Measurements from ENCODE around the gene P4HA1.

P4HA1 gene

GRCh38 chr10:73079779-73080541 lies 16.7 kb downstream of the P4HA1 start:
- no peaks in the 10 kb centered on the region for H3K4me1 ChIP-seq (ENCODE audit: insufficient read depth, insufficient read length)
- no peak overlapping the region for H3K4me3 ChIP-seq (ENCODE audit: insufficient read length, low read depth)
- no peaks in the 10 kb centered on the region for H3K27me3 ChIP-seq (ENCODE audit: insufficient read depth, insufficient read length)
- DNase-seq (ENCODE audit: low read depth, low spot score): no peak
- H3K9me3 ChIP-seq (ENCODE audit: insufficient read depth, low read length): no peaks in the 10 kb centered on the region
- no peaks in the 10 kb centered on the region for H3K36me3 ChIP-seq (ENCODE audit: insufficient read depth, insufficient read length, low read length)
- H3K9ac ChIP-seq (ENCODE audit: insufficient read length, low read depth): no peak overlapping the region
- no peak for TF ChIP-seq YY1 (IDR thresholded peaks at IDR 0.05; ENCODE audit: insufficient read depth, insufficient read length)
- TF ChIP-seq ZNF274 (IDR thresholded peaks at IDR 0.05; ENCODE audit: low read depth, low read length): no peak
- no peak for TF ChIP-seq SUZ12 (IDR thresholded peaks at IDR 0.05; ENCODE audit: extremely low read depth, insufficient read depth, insufficient read length)

- Histone ChIP-seq H3K4me3 (ENCODE audit: insufficient read length, low read depth) (no peak overlapping the region), H3K27me3 (ENCODE audit: insufficient read depth, insufficient read length) (no peaks in the 10 kb centered on the region), H3K9ac (ENCODE audit: insufficient read length, low read depth) (no peak overlapping the region), H3K36me3 (ENCODE audit: insufficient read depth, insufficient read length, low read length) (peaks cover 27% of the 10 kb centered on the region), H3K4me1 (ENCODE audit: insufficient read depth, insufficient read length) (no peaks in the 10 kb centered on the region), H3K9me3 (ENCODE audit: insufficient read depth, low read length) (no peaks in the 10 kb centered on the region)
- no peak for DNase-seq (ENCODE audit: low read depth, low spot score)
- no peak for TF ChIP-seq ZNF274 (IDR thresholded peaks at IDR 0.05; ENCODE audit: low read depth, low read length)
- no peak for TF ChIP-seq SUZ12 (IDR thresholded peaks at IDR 0.05; ENCODE audit: extremely low read depth, insufficient read depth, insufficient read length)
- TF ChIP-seq YY1 (IDR thresholded peaks at IDR 0.05; ENCODE audit: insufficient read depth, insufficient read length): no peak
Observed at GRCh38 chr10:73076360-73077183, 20.1 kb downstream of the P4HA1 start.

- peaks cover 34% of the 10 kb centered on the region for H3K36me3 ChIP-seq (ENCODE audit: insufficient read depth, insufficient read length, low read length)
- no peaks in the 10 kb centered on the region for H3K9me3 ChIP-seq (ENCODE audit: insufficient read depth, low read length)
- H3K4me1 ChIP-seq (ENCODE audit: insufficient read depth, insufficient read length): no peaks in the 10 kb centered on the region
- no peak overlapping the region for H3K4me3 ChIP-seq (ENCODE audit: insufficient read length, low read depth)
- TF ChIP-seq SUZ12 (IDR thresholded peaks at IDR 0.05; ENCODE audit: extremely low read depth, insufficient read depth, insufficient read length) (no peak), ZNF274 (IDR thresholded peaks at IDR 0.05; ENCODE audit: low read depth, low read length) (no peak), YY1 (IDR thresholded peaks at IDR 0.05; ENCODE audit: insufficient read depth, insufficient read length) (no peak)
- H3K27me3 ChIP-seq (ENCODE audit: insufficient read depth, insufficient read length): no peaks in the 10 kb centered on the region
- DNase-seq (ENCODE audit: low read depth, low spot score): no peak
- no peak overlapping the region for H3K9ac ChIP-seq (ENCODE audit: insufficient read length, low read depth)
Observed at GRCh38 chr10:73075829-73076228, 20.8 kb downstream of the P4HA1 start.

GRCh38 chr10:73073627-73074026 lies 23.0 kb downstream of the P4HA1 start:
- Histone ChIP-seq H3K36me3 (ENCODE audit: insufficient read depth, insufficient read length, low read length) (peaks cover 50% of the 10 kb centered on the region), H3K9ac (ENCODE audit: insufficient read length, low read depth) (no peak overlapping the region), H3K27me3 (ENCODE audit: insufficient read depth, insufficient read length) (no peaks in the 10 kb centered on the region), H3K4me3 (ENCODE audit: insufficient read length, low read depth) (no peak overlapping the region), H3K4me1 (ENCODE audit: insufficient read depth, insufficient read length) (no peaks in the 10 kb centered on the region), H3K9me3 (ENCODE audit: insufficient read depth, low read length) (no peaks in the 10 kb centered on the region)
- TF ChIP-seq ZNF274 (IDR thresholded peaks at IDR 0.05; ENCODE audit: low read depth, low read length): no peak
- TF ChIP-seq YY1 (IDR thresholded peaks at IDR 0.05; ENCODE audit: insufficient read depth, insufficient read length): no peak
- TF ChIP-seq SUZ12 (IDR thresholded peaks at IDR 0.05; ENCODE audit: extremely low read depth, insufficient read depth, insufficient read length): no peak
- DNase-seq (ENCODE audit: low read depth, low spot score): no peak

- Histone ChIP-seq H3K4me3 (ENCODE audit: insufficient read length, low read depth) (no peak overlapping the region), H3K9ac (ENCODE audit: insufficient read length, low read depth) (no peak overlapping the region), H3K36me3 (ENCODE audit: insufficient read depth, insufficient read length, low read length) (peaks cover 58% of the 10 kb centered on the region), H3K27me3 (ENCODE audit: insufficient read depth, insufficient read length) (no peaks in the 10 kb centered on the region), H3K4me1 (ENCODE audit: insufficient read depth, insufficient read length) (no peaks in the 10 kb centered on the region), H3K9me3 (ENCODE audit: insufficient read depth, low read length) (no peaks in the 10 kb centered on the region)
- TF ChIP-seq ZNF274 (IDR thresholded peaks at IDR 0.05; ENCODE audit: low read depth, low read length) (no peak), YY1 (IDR thresholded peaks at IDR 0.05; ENCODE audit: insufficient read depth, insufficient read length) (no peak), SUZ12 (IDR thresholded peaks at IDR 0.05; ENCODE audit: extremely low read depth, insufficient read depth, insufficient read length) (no peak)
- DNase-seq (ENCODE audit: low read depth, low spot score): no peak
Observed at GRCh38 chr10:73065441-73065840, 31.2 kb downstream of the P4HA1 start.

- no peak overlapping the region for H3K4me3 ChIP-seq (ENCODE audit: insufficient read length, low read depth)
- peaks cover 36% of the 10 kb centered on the region for H3K36me3 ChIP-seq (ENCODE audit: insufficient read depth, insufficient read length, low read length)
- no peaks in the 10 kb centered on the region for H3K4me1 ChIP-seq (ENCODE audit: insufficient read depth, insufficient read length)
- DNase-seq (ENCODE audit: low read depth, low spot score): no peak
- H3K27me3 ChIP-seq (ENCODE audit: insufficient read depth, insufficient read length): no peaks in the 10 kb centered on the region
- no peaks in the 10 kb centered on the region for H3K9me3 ChIP-seq (ENCODE audit: insufficient read depth, low read length)
- H3K9ac ChIP-seq (ENCODE audit: insufficient read length, low read depth): no peak overlapping the region
- no peak for TF ChIP-seq SUZ12 (IDR thresholded peaks at IDR 0.05; ENCODE audit: extremely low read depth, insufficient read depth, insufficient read length)
- no peak for TF ChIP-seq YY1 (IDR thresholded peaks at IDR 0.05; ENCODE audit: insufficient read depth, insufficient read length)
- no peak for TF ChIP-seq ZNF274 (IDR thresholded peaks at IDR 0.05; ENCODE audit: low read depth, low read length)
Observed at GRCh38 chr10:73061743-73062142, 34.9 kb downstream of the P4HA1 start.
